ENCODE data around the gene CSNK1G1.

The CSNK1G1 gene

GRCh38 chr15:64117759-64118487, 238.1 kb downstream of the CSNK1G1 start:
- Histone ChIP-seq H3K9ac (no peak overlapping the region), H3K36me3 (ENCODE audit: insufficient read depth) (no peaks in the 10 kb centered on the region), H3K4me3 (IDR thresholded peaks at IDR 0.05; ENCODE audit: insufficient read depth, low read depth, low read length) (no peak overlapping the region), H2AFZ (ENCODE audit: low read depth) (no peak overlapping the region), H3K27ac (no peak overlapping the region), H3K4me2 (no peak overlapping the region), H3K4me1 (ENCODE audit: low read depth, poor library complexity, severe bottlenecking) (peaks cover 6% of the 10 kb centered on the region), H3K27me3 (ENCODE audit: insufficient read depth, low read depth) (no peaks in the 10 kb centered on the region), H3K79me2 (ENCODE audit: insufficient read depth, low read depth) (no peaks in the 10 kb centered on the region), H4K20me1 (ENCODE audit: insufficient read depth) (no peaks in the 10 kb centered on the region)
- TF ChIP-seq CTCF (conservative IDR thresholded peaks at IDR 0.05; ENCODE audit: low read depth, low read length) = no peak

All from KMS-11 (cell line).